ENCODE data around the gene KIF24. TPM values are rescaled to one million over a fixed set of nuclear protein-coding genes. Genes with fewer than 3 reads are reported as not detected.
A peak's percentile ranks its signal among the peaks of the same experiment; 100 is the strongest.
"Not testable (repeated sequence)": the region's sequence is repeated elsewhere in the genome, so short reads cannot be mapped to it uniquely, and the experiment has no call there.

The KIF24 gene
- total RNA-seq, 2 donors from 2014 or later = 6.1 to 7.3 TPM

GRCh38 chr9:34370335-34370969 is 41.4 kb upstream of the KIF24 start:
- no peak for DNase-seq (ENCODE audit: low spot score in 2 of 2)
- peaks cover 0 to 12% of the 10 kb centered on the region in 2 donors for H3K9me3 Mint-ChIP-seq
- peaks cover 18 to 45% of the 10 kb centered on the region in 2 donors for H3K36me3 Mint-ChIP-seq
- H3K27ac Mint-ChIP-seq = peak overlapping the region in 1 of 2 donors; percentile 65
- ATAC-seq = peak in 1 of 2 donors; percentile 28

- DNase-seq (ENCODE audit: low spot score in 2 of 2) (no peak), ATAC-seq (no peak)
- Mint-ChIP-seq H3K27ac (peak overlapping the region in 1 of 2 donors; percentile 65), H3K36me3 (peaks cover 18 to 45% of the 10 kb centered on the region in 2 donors), H3K9me3 (peaks cover 0 to 12% of the 10 kb centered on the region in 2 donors)
These were observed 40.6 kb upstream of the KIF24 start for GRCh38 chr9:34369636-34370035.

GRCh38 chr9:34368796-34369195 is 39.7 kb upstream of the KIF24 start:
- not testable (repeated sequence) for H3K27ac Mint-ChIP-seq; DNase-seq (ENCODE audit: low spot score in 2 of 2); ATAC-seq
- peaks cover 18 to 45% of the 10 kb centered on the region in 2 donors for H3K36me3 Mint-ChIP-seq
- H3K9me3 Mint-ChIP-seq = peaks cover 0 to 12% of the 10 kb centered on the region in 2 donors

GRCh38 chr9:34367751-34368410 is 38.8 kb upstream of the KIF24 start:
- ATAC-seq; DNase-seq (ENCODE audit: low spot score in 2 of 2); H3K27ac Mint-ChIP-seq: not testable (repeated sequence)
- peaks cover 0 to 12% of the 10 kb centered on the region in 2 donors for H3K9me3 Mint-ChIP-seq
- H3K36me3 Mint-ChIP-seq = peaks cover 18 to 45% of the 10 kb centered on the region in 2 donors

- no peak for DNase-seq (ENCODE audit: low spot score in 2 of 2)
- no peak for ATAC-seq
- H3K36me3 Mint-ChIP-seq = peaks cover 11 to 45% of the 10 kb centered on the region in 2 donors
- no peak overlapping the region for H3K27ac Mint-ChIP-seq
- peaks cover 0 to 12% of the 10 kb centered on the region in 2 donors for H3K9me3 Mint-ChIP-seq
These were observed 37.3 kb upstream of the KIF24 start for GRCh38 chr9:34366365-34366764.

GRCh38 chr9:34365282-34365681 is 36.2 kb upstream of the KIF24 start:
- peaks cover 5 to 34% of the 10 kb centered on the region in 2 donors for H3K36me3 Mint-ChIP-seq
- H3K9me3 Mint-ChIP-seq = peaks cover 0 to 12% of the 10 kb centered on the region in 2 donors
- H3K27ac Mint-ChIP-seq = no peak overlapping the region
- ATAC-seq (no peak), DNase-seq (ENCODE audit: low spot score in 2 of 2) (no peak)

GRCh38 chr9:34363619-34364351 is 34.7 kb upstream of the KIF24 start:
- H3K27ac Mint-ChIP-seq = no peak overlapping the region
- peak in 1 of 2 donors; percentile 80 for ATAC-seq
- DNase-seq (ENCODE audit: low spot score in 2 of 2) = no peak

GRCh38 chr9:34362614-34363214 is 33.6 kb upstream of the KIF24 start:
- peak overlapping the region in 1 of 2 donors; percentile 46 for H3K27ac Mint-ChIP-seq
- H3K36me3 Mint-ChIP-seq = peaks cover 4 to 18% of the 10 kb centered on the region in 2 donors
- DNase-seq (ENCODE audit: low spot score in 2 of 2) (no peak), ATAC-seq (no peak)
- peaks cover 0 to 12% of the 10 kb centered on the region in 2 donors for H3K9me3 Mint-ChIP-seq

More at GRCh38 chr9:34363619-34364351, 34.7 kb upstream of the KIF24 start:
- H3K36me3 Mint-ChIP-seq = peaks cover 5 to 29% of the 10 kb centered on the region in 2 donors
- H3K9me3 Mint-ChIP-seq = peaks cover 0 to 12% of the 10 kb centered on the region in 2 donors

GRCh38 chr9:34352957-34353356 is 23.9 kb upstream of the KIF24 start:
- not testable (repeated sequence) for DNase-seq (ENCODE audit: low spot score in 2 of 2); H3K27ac Mint-ChIP-seq; H3K9me3 Mint-ChIP-seq; ATAC-seq
- H3K36me3 Mint-ChIP-seq = peaks cover 12 to 13% of the 10 kb centered on the region in 2 donors

GRCh38 chr9:34352122-34352652 is 23.1 kb upstream of the KIF24 start:
- H3K36me3 Mint-ChIP-seq = peaks cover 12 to 13% of the 10 kb centered on the region in 2 donors
- not testable (repeated sequence) for H3K27ac Mint-ChIP-seq; DNase-seq (ENCODE audit: low spot score in 2 of 2); H3K9me3 Mint-ChIP-seq; ATAC-seq

GRCh38 chr9:34349324-34349723 is 20.3 kb upstream of the KIF24 start:
- H3K36me3 Mint-ChIP-seq = peaks cover 0 to 6% of the 10 kb centered on the region in 2 donors
- no peak for DNase-seq (ENCODE audit: low spot score in 2 of 2)

GRCh38 chr9:34347800-34348158 is 18.7 kb upstream of the KIF24 start:
- DNase-seq (ENCODE audit: low spot score in 2 of 2) (no peak), ATAC-seq (no peak)
- peaks cover 0 to 6% of the 10 kb centered on the region in 2 donors for H3K36me3 Mint-ChIP-seq
- peak overlapping the region in 1 of 2 donors; percentile 79 for H3K27ac Mint-ChIP-seq
- H3K9me3 Mint-ChIP-seq = no peaks in the 10 kb centered on the region

More at GRCh38 chr9:34349324-34349723, 20.3 kb upstream of the KIF24 start:
- ATAC-seq = no peak
- Mint-ChIP-seq H3K27ac (no peak overlapping the region), H3K9me3 (no peaks in the 10 kb centered on the region)

GRCh38 chr9:34346873-34347799 is 18.1 kb upstream of the KIF24 start:
- DNase-seq (ENCODE audit: low spot score in 2 of 2) = no peak
- no peak for ATAC-seq
- no peaks in the 10 kb centered on the region for H3K9me3 Mint-ChIP-seq
- peak overlapping the region in 1 of 2 donors; percentile 79 for H3K27ac Mint-ChIP-seq
- peaks cover 0 to 6% of the 10 kb centered on the region in 2 donors for H3K36me3 Mint-ChIP-seq

GRCh38 chr9:34343605-34344004 is 14.5 kb upstream of the KIF24 start:
- Mint-ChIP-seq H3K27ac (no peak overlapping the region), H3K36me3 (peaks cover 0 to 5% of the 10 kb centered on the region in 2 donors), H3K9me3 (no peaks in the 10 kb centered on the region)
- DNase-seq (ENCODE audit: low spot score in 2 of 2) (no peak), ATAC-seq (no peak)

GRCh38 chr9:34343090-34343489 is 14.0 kb upstream of the KIF24 start:
- Mint-ChIP-seq H3K36me3 (peaks cover 0 to 6% of the 10 kb centered on the region in 2 donors), H3K27ac (no peak overlapping the region), H3K9me3 (no peaks in the 10 kb centered on the region)
- ATAC-seq (no peak), DNase-seq (ENCODE audit: low spot score in 2 of 2) (no peak)
